K562 (cell line): Measurements from ENCODE around the gene TMEM191C. TPM values are rescaled to one million over a fixed set of nuclear protein-coding genes. Genes with fewer than 3 reads are reported as not detected.
"Not testable (repeated sequence)": the region's sequence is repeated elsewhere in the genome, so short reads cannot be mapped to it uniquely, and the experiment has no call there.

ENCODE experiments used
- ATAC-seq: fragments of 200-7000 bp; cut with Tn5 transposase; 3 replicates; pipeline ENCODE4 v1.9.1; 2020; ENCODE audit warnings: moderate library complexity
- BruUV-seq: library from RNA; stranded (reverse); fragments of 400-500 nt; replicated peaks from 2 replicates; lab custom pipeline; 2021; lab: Mats Ljungman, UMichigan
- CTCF ChIA-PET: fragments of 300-600 bp; formaldehyde crosslinking; extraction: SDS; loops from one replicate; lab custom pipeline; 2021; ENCODE audit warnings: low intra/inter-chr PET ratio; lab: Yijun Ruan, JAX
- POLR2A ChIA-PET: fragments of 300-600, 350-650 bp; sonication (Branson Sonifier 250); formaldehyde crosslinking; extraction: SDS; loops from one replicate; lab custom pipeline; 2021; ENCODE audit warnings: antibody characterized with exemption, inconsistent platforms; lab: Yijun Ruan, JAX
- DNase-seq, 4 experiments: peaks; one replicate each; pipeline versions ENCODE4 v3.0.0 to v3.0.0-alpha.2; 2011 to 2018; ENCODE audit warnings: low spot score in 3 of 4, mixed read lengths in 3 of 4; ENCODE audit errors: extremely low read depth in 1 of 4
- FAIRE-seq: peaks from 2 replicates; lab custom pipeline; 2011; peaks lifted over from hg19 to GRCh38; lab: Jason Lieb, UNC
- H2AFZ ChIP-seq: 2 replicates; pipeline ENCODE4 v1.6.0; 2011; ENCODE audit warnings: low read depth, low read length, control low read depth, inconsistent platforms
- H3K27ac ChIP-seq: fragments of 200-600 bp; 3 replicates; pipeline ENCODE4 v1.8.0; 2011; ENCODE audit warnings: low read depth, mild to moderate bottlenecking, control low read depth, inconsistent platforms, low read length, moderate library complexity, mixed read lengths; ENCODE audit errors: extremely low read depth
- H3K27me3 ChIP-seq, 2 experiments: fragments of 300-600 bp in 1 of 2; 2 replicates in 1 of 2; 3 replicates in 1 of 2; pipeline versions ENCODE4 v1.6.0 to v1.8.0; 2011; ENCODE audit warnings: inconsistent platforms in 2 of 2, low read length in 2 of 2, mild to moderate bottlenecking in 1 of 2, mixed read lengths in 1 of 2, moderate library complexity in 1 of 2; ENCODE audit not compliant: control insufficient read depth in 2 of 2, insufficient read depth in 2 of 2
- H3K36me3 ChIP-seq: fragments of 300-600 bp; 3 replicates; pipeline ENCODE4 v1.8.0; 2011; ENCODE audit warnings: mild to moderate bottlenecking, low read length, inconsistent platforms; ENCODE audit not compliant: control insufficient read depth, insufficient read depth
- H3K4me1 ChIP-seq, 2 experiments: fragments of 200-600 bp in 1 of 2; replicated peaks in 1 of 2; 2 replicates in 1 of 2; 3 replicates in 1 of 2; pipeline versions ENCODE4 v1.5.1 to v1.8.0; 2011; ENCODE audit warnings: inconsistent platforms in 2 of 2, low read length in 2 of 2, mild to moderate bottlenecking in 1 of 2, mixed read lengths in 1 of 2, moderate library complexity in 1 of 2; ENCODE audit not compliant: control insufficient read depth in 2 of 2, insufficient read depth in 2 of 2
- H3K4me2 ChIP-seq: 2 replicates; pipeline ENCODE4 v1.6.1; 2011; ENCODE audit warnings: low read length, control low read depth, inconsistent platforms, mixed read lengths; ENCODE audit not compliant: insufficient read depth
- H3K4me3 ChIP-seq: fragments of 200-600 bp; sonication (generic), shearing (Covaris generic); 2 replicates; pipeline ENCODE4 v1.5.1; 2016; ENCODE audit warnings: control low read depth, inconsistent platforms
- H3K79me2 ChIP-seq: fragments of 200-600 bp; 3 replicates; pipeline ENCODE4 v1.8.0; 2011; ENCODE audit warnings: low read length, inconsistent platforms; ENCODE audit not compliant: control insufficient read depth, insufficient read depth
- H3K9ac ChIP-seq, 2 experiments: 2 replicates each; pipeline versions ENCODE4 v1.6.0 to v1.6.1; 2011; ENCODE audit warnings: low read depth in 2 of 2, low read length in 2 of 2, control low read depth in 1 of 2, inconsistent platforms in 1 of 2, mild to moderate bottlenecking in 1 of 2, mixed read lengths in 1 of 2; ENCODE audit not compliant: insufficient read depth in 1 of 2
- H3K9me1 ChIP-seq: one replicate; pipeline ENCODE4 v1.6.0; 2011; ENCODE audit warnings: inconsistent platforms, mild to moderate bottlenecking, low read length, moderate library complexity; ENCODE audit not compliant: control insufficient read depth, insufficient read depth
- H3K9me3 ChIP-seq: replicated peaks from 2 replicates; pipeline ENCODE4 v1.5.1; 2011; ENCODE audit warnings: low read depth, low read length, inconsistent platforms; ENCODE audit not compliant: control insufficient read depth, insufficient read depth
- H4K20me1 ChIP-seq: replicated peaks from 2 replicates; pipeline ENCODE4 v1.6.1; 2011; ENCODE audit warnings: low read length, inconsistent platforms, mixed read lengths; ENCODE audit not compliant: control insufficient read depth, insufficient read depth
- CBX3 ChIP-seq, 2 experiments: IDR thresholded peaks; 1 replicate in 1 of 2; 2 replicates in 1 of 2; pipeline ENCODE4 v1.6.1; 2012; ENCODE audit warnings: inconsistent platforms in 2 of 2, low read length in 2 of 2, borderline replicate concordance in 1 of 2, control low read depth in 1 of 2
- CEBPB ChIP-seq: fragments of 450-650 bp; IDR thresholded peaks from 2 replicates; pipeline ENCODE4 v1.6.1; 2016; ENCODE audit warnings: missing genetic modification characterization, missing compliant biosample characterization
- HDGF ChIP-seq: fragments of 450-650 bp; IDR thresholded peaks from 2 replicates; pipeline ENCODE4 v1.6.1; 2016
- HMGXB4 ChIP-seq: sonication (generic); formaldehyde crosslinking; IDR thresholded peaks from 2 replicates; pipeline ENCODE4 v1.8.1; 2023; ENCODE audit warnings: mild to moderate bottlenecking, missing genetic modification reagents
- NEUROD1 ChIP-seq: fragments of 150-350 bp; IDR thresholded peaks from 2 replicates; pipeline ENCODE4 v1.6.1; 2014; ENCODE audit warnings: borderline replicate concordance, low read length, low read depth; ENCODE audit not compliant: partially characterized antibody
- ZKSCAN1 ChIP-seq: fragments of 150-350 bp; IDR thresholded peaks from 2 replicates; pipeline ENCODE4 v1.6.1; 2016; ENCODE audit warnings: low read depth, low read length
- WGBS: fragments of 100-300 bp; shearing (Covaris generic); methylation state at CpG from one replicate; pipeline ENCODE4 v1.1.6; 2016; ENCODE audit warnings: low coverage, mixed read lengths; ENCODE audit not compliant: insufficient coverage; ENCODE audit errors: missing lambda C conversion rate; 5-methylcytosine and 5-hydroxymethylcytosine counted together
- in situ Hi-C: fragments of 300-500 bp; cut with MboI; formaldehyde crosslinking; loops from 4 replicates; pipeline ENCODE4 v1.15.0; 2018; ENCODE audit warnings: inconsistent platforms, mixed read lengths
- intact Hi-C: fragments of 100-400 bp; cut with micrococcal nuclease; formaldehyde crosslinking; loops from 2 replicates; pipeline ENCODE4 v1.14.2; 2022
- polyA plus RNA-seq, 8 experiments: library from polyadenylated mRNA; depleted of rRNA in 4 of 8; stranded (reverse) in 5 of 8; unstranded in 3 of 8; fragments of >200 nt; fragmentation: Nextera tagmentation in 2 of 8; fragmentation: Illumina TruSeq in 1 of 8; extraction: Ambion mirVana in 2 of 8; extraction: Trizol in 1 of 8; gene quantifications; 2 replicates each; pipeline versions ENCODE4 v1.2.1 to v1.2.3, GENCODE V29; 2011 to 2014; ENCODE audit warnings: inconsistent platforms in 1 of 8, missing spikeins in 1 of 8
- total RNA-seq, 7 experiments: library from RNA; depleted of rRNA in 6 of 7; stranded (reverse); fragments of >200 nt in 6 of 7; fragmentation: Illumina TruSeq in 2 of 7; extraction: Trizol in 2 of 7; gene quantifications; 2 replicates each; pipeline versions ENCODE4 v1.2.1 to v1.2.3, GENCODE V29; 2011 to 2021; ENCODE audit warnings: low replicate concordance in 1 of 7
- TF ChIP-seq, protein P1 (sequence below): sonication (generic); formaldehyde crosslinking; IDR thresholded peaks from 2 replicates; pipeline ENCODE4 v1.8.0; 2022; ENCODE audit warnings: mild to moderate bottlenecking, missing genetic modification reagents
- TF ChIP-seq, protein P2 (sequence below): fragments of 450-650 bp; formaldehyde crosslinking; IDR thresholded peaks from 2 replicates; pipeline ENCODE4 v1.4.0; 2022; ENCODE audit warnings: missing genetic modification characterization

Gene TMEM191C
- total and polyA plus RNA-seq, 9 of the 15 experiments (the other 6 are each of a cell fraction or from before 2014, with no cell fraction given): 0.15 to 7.1 (median 1.1) TPM

GRCh38 chr22:21457023-21457787 lies 10.0 kb upstream of the TMEM191C start (continued):
- TF ChIP-seq NEUROD1: peak; percentile 9
- peak; percentile 71; the same call in 1 of the 2 replicates for TF ChIP-seq CEBPB (tag)
- TF ChIP-seq ZKSCAN1: peak; percentile 80; the same call in 1 of the 2 replicates
- TF ChIP-seq CBX3 (IDR thresholded peaks at IDR 0.05; ENCODE audit: borderline replicate concordance in 1 of 2, low read length in 2 of 2): no peak
- no peak for TF ChIP-seq HMGXB4 (CRISPR knock-in tag)
- TF ChIP-seq, protein P1, sequence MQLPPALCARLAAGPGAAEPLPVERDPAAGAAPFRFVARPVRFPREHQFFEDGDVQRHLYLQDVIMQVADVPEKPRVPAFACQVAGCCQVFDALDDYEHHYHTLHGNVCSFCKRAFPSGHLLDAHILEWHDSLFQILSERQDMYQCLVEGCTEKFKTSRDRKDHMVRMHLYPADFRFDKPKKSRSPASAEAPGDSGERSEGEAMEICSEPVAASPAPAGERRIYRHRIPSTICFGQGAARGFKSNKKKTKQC (CRISPR knock-in tag): 0 out of 2 replicates have a peak, but pooled peaks have one; percentile 22
- peak; percentile 25; the same call in 1 of the 2 replicates for TF ChIP-seq HDGF
- TF ChIP-seq, protein P2, sequence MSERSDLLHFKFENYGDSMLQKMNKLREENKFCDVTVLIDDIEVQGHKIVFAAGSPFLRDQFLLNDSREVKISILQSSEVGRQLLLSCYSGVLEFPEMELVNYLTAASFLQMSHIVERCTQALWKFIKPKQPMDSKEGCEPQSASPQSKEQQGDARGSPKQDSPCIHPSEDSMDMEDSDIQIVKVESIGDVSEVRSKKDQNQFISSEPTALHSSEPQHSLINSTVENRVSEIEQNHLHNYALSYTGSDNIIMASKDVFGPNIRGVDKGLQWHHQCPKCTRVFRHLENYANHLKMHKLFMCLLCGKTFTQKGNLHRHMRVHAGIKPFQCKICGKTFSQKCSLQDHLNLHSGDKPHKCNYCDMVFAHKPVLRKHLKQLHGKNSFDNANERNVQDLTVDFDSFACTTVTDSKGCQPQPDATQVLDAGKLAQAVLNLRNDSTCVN (CRISPR knock-in tag): 0 out of 2 replicates have a peak, but pooled peaks have one; percentile 80

DNA sequence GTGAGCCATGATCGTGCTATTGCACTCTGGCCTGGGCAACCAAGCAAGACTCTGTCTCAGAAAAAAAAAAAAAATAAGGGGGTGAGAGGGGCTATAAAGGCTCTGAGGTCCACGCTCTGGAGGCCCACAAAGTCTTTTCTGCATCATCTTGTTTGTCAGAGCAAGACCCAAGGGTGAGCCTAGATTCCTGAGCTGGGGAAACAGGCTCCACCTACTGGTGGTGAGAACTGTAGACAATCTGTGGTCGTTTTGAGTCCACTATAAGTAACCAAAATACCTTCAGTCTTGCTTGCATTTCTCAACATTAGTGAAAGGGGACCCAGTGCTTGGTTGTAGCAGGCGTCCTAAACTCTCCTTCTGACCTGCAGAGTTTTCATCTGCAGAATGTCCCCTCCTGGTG lies 4.5 kb upstream of the TMEM191C start:
- H3K4me2 ChIP-seq, intact Hi-C loops, H2AFZ ChIP-seq, H3K79me2 ChIP-seq, H3K9me1 ChIP-seq, H3K4me3 ChIP-seq, in situ Hi-C loops, H4K20me1 ChIP-seq, BruUV-seq, H3K27ac ChIP-seq, H3K27me3 ChIP-seq, H3K9me3 ChIP-seq, CTCF ChIA-PET, H3K4me1 ChIP-seq, POLR2A ChIA-PET, H3K36me3 ChIP-seq, DNase-seq, H3K9ac ChIP-seq: not testable (repeated sequence)
- WGBS: 100% methylated on average over 1 of the region's 4 CpGs
- ATAC-seq (peak; percentile 81), FAIRE-seq (peak; percentile 83)
